HL-60/S4 treated with retinoic acid at 250 ng/mL for 4 days and 3 days (cell line): ENCODE measurements around the gene ST13.
"Not testable (repeated sequence)": the region's sequence is repeated elsewhere in the genome, so short reads cannot be mapped to it uniquely, and the experiment has no call there.

Source experiments
- in situ Hi-C: fragments of 300-500 bp; cut with MboI; formaldehyde crosslinking; loops from 2 replicates; pipeline ENCODE4 v1.7.0; 2022; ENCODE audit warnings: low sequenced_read_pairs

The ST13 gene

GRCh38 chr22:40844951-40845350 lies 11.5 kb downstream of the ST13 start:
- in situ Hi-C loops = no loop called here

GRCh38 chr22:40838486-40838885 lies 18.0 kb downstream of the ST13 start:
- in situ Hi-C loops = no loop called here

- in situ Hi-C loops = no loop called here
These were observed 21.8 kb downstream of the ST13 start for GRCh38 chr22:40834619-40835018.

GRCh38 chr22:40829131-40829530 lies 27.3 kb downstream of the ST13 start:
- in situ Hi-C loops = no loop called here

- in situ Hi-C loops = no loop called here
These were observed 29.3 kb downstream of the ST13 start for GRCh38 chr22:40826984-40827741.

- in situ Hi-C loops = not testable (repeated sequence)
These were observed 30.1 kb downstream of the ST13 start for GRCh38 chr22:40826292-40826691.

GRCh38 chr22:40823426-40823825 lies 33.0 kb downstream of the ST13 start:
- in situ Hi-C loops = no loop called here

- in situ Hi-C loops = no loop called here
These were observed 36.8 kb downstream of the ST13 start for GRCh38 chr22:40819599-40820140.

GRCh38 chr22:40818747-40819598 lies 37.5 kb downstream of the ST13 start, which contains the start of gene SLC25A17:
SLC25A17 (minus strand) TSS chr22:40819346; CDS start chr22:40819248, 98 bp downstream.
- in situ Hi-C loops = no loop called here

GRCh38 chr22:40818192-40818746 lies 38.2 kb downstream of the ST13 start:
- in situ Hi-C loops = no loop called here

GRCh38 chr22:40817737-40818136 lies 38.7 kb downstream of the ST13 start:
- in situ Hi-C loops = no loop called here

- in situ Hi-C loops = no loop called here
These were observed 42.5 kb downstream of the ST13 start for GRCh38 chr22:40813912-40814315.

- in situ Hi-C loops = no loop called here
These were observed 48.2 kb downstream of the ST13 start for GRCh38 chr22:40808018-40808841.

- in situ Hi-C loops = no loop called here
These were observed 49.7 kb downstream of the ST13 start for GRCh38 chr22:40806711-40807110.

GRCh38 chr22:40805699-40806203 lies 50.7 kb downstream of the ST13 start:
- in situ Hi-C loops = no loop called here

- in situ Hi-C loops = no loop called here
These were observed 51.2 kb downstream of the ST13 start for GRCh38 chr22:40805239-40805638.

- in situ Hi-C loops = no loop called here
These were observed 53.1 kb downstream of the ST13 start for GRCh38 chr22:40803321-40803720.

GRCh38 chr22:40799008-40799407 lies 57.4 kb downstream of the ST13 start:
- in situ Hi-C loops = no loop called here

- in situ Hi-C loops = no loop called here
These were observed 59.0 kb downstream of the ST13 start for GRCh38 chr22:40797427-40797826.

- in situ Hi-C loops = no loop called here
These were observed 64.0 kb downstream of the ST13 start for GRCh38 chr22:40792451-40792850.
